ENCODE results near the gene ARHGAP6. TPM values are rescaled to one million over a fixed set of nuclear protein-coding genes. Genes with fewer than 3 reads are reported as not detected.

The ARHGAP6 gene
- total RNA-seq, 1 experiment from 2014 or later = 2.0 TPM

- DNase-seq = no peak
- Histone ChIP-seq H3K27me3 (ENCODE audit: control insufficient read depth, insufficient read depth, low read length) (no peaks in the 10 kb centered on the region), H3K4me3 (ENCODE audit: insufficient read depth, low read depth, low read length) (no peak overlapping the region), H3K36me3 (replicated peaks; ENCODE audit: control insufficient read depth, insufficient read depth, low read length) (no peaks in the 10 kb centered on the region)
These were observed 469.2 kb downstream of the ARHGAP6 start for GRCh38 chrX:11196476-11196875.

DNA sequence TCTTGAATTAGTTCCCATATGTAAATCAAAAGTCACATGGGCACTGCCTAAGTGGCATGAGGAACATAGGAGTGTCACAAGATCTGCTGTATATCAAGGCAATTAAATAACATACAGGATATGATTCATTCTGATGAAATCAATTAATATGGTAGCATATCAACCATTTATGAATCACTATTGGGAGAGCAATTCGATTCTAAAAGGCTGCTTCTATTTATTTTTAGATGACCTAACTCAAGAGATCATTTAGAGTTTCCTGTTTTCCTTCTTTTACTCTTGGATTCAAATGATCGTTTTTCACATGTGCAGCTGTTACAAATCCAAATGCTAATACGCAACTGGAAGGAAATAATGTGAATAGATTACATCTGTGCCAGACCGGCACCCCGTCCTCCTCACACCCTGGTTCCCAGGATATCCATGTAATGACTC lies 472.7 kb downstream of the ARHGAP6 start:
- Histone ChIP-seq H3K4me3 (ENCODE audit: insufficient read depth, low read depth, low read length) (no peak overlapping the region), H3K36me3 (replicated peaks; ENCODE audit: control insufficient read depth, insufficient read depth, low read length) (no peaks in the 10 kb centered on the region), H3K27me3 (ENCODE audit: control insufficient read depth, insufficient read depth, low read length) (no peaks in the 10 kb centered on the region)
- no peak for DNase-seq

GRCh38 chrX:11190745-11191510 lies 474.8 kb downstream of the ARHGAP6 start:
- Histone ChIP-seq H3K27me3 (ENCODE audit: control insufficient read depth, insufficient read depth, low read length) (no peaks in the 10 kb centered on the region), H3K36me3 (replicated peaks; ENCODE audit: control insufficient read depth, insufficient read depth, low read length) (no peaks in the 10 kb centered on the region), H3K4me3 (ENCODE audit: insufficient read depth, low read depth, low read length) (no peak overlapping the region)
- DNase-seq = no peak

DNA sequence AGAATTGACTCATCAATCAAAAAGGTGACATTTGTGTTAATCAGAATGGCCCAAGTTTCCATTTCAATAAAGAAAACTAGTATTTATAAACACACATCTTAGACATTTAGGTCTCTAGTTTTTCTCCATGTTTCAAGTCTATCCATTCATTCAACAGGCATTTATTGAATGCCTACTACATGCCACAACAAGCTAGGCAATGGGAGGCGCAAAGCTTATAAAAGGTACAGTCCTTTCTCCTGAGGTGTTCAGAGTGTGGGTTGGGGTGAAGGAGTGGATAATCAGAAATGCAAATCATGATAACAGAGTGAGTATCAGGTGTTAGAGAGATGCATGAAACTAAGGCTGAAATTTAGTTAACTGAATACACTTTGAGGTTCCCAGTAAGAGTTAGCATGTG lies 476.6 kb downstream of the ARHGAP6 start:
- no peak for DNase-seq
- no peak overlapping the region for H3K4me3 ChIP-seq (ENCODE audit: insufficient read depth, low read depth, low read length)
- no peaks in the 10 kb centered on the region for H3K27me3 ChIP-seq (ENCODE audit: control insufficient read depth, insufficient read depth, low read length)
- H3K36me3 ChIP-seq (replicated peaks; ENCODE audit: control insufficient read depth, insufficient read depth, low read length) = no peaks in the 10 kb centered on the region

DNA sequence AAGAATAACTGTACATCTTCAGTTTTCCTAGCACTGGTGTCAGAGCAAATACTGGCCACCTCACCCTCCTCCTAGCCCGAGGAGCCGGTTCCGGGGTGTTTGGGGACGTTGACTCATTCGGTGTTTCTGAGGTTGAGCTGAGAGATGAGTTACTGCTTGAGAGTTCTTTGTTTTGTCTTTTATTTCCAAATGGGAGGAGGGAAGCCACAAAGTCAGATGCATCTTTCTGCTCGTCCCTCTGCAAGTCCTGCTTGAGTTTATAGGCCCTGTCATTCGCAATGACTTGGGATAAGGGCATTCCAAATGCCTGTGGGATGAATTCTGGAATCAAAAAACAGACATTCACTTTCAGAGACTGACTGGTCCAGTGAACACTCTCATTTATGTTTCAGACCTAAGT lies 477.1 kb downstream of the ARHGAP6 start:
- no peak for DNase-seq
- Histone ChIP-seq H3K36me3 (replicated peaks; ENCODE audit: control insufficient read depth, insufficient read depth, low read length) (no peaks in the 10 kb centered on the region), H3K27me3 (ENCODE audit: control insufficient read depth, insufficient read depth, low read length) (no peaks in the 10 kb centered on the region), H3K4me3 (ENCODE audit: insufficient read depth, low read depth, low read length) (no peak overlapping the region)

GRCh38 chrX:11187001-11187400 lies 478.7 kb downstream of the ARHGAP6 start:
- no peak for DNase-seq
- H3K36me3 ChIP-seq (replicated peaks; ENCODE audit: control insufficient read depth, insufficient read depth, low read length) = no peaks in the 10 kb centered on the region
- no peak overlapping the region for H3K4me3 ChIP-seq (ENCODE audit: insufficient read depth, low read depth, low read length)
- H3K27me3 ChIP-seq (ENCODE audit: control insufficient read depth, insufficient read depth, low read length) = no peaks in the 10 kb centered on the region

GRCh38 chrX:11185861-11186260 lies 479.9 kb downstream of the ARHGAP6 start:
- H3K36me3 ChIP-seq (replicated peaks; ENCODE audit: control insufficient read depth, insufficient read depth, low read length) = no peaks in the 10 kb centered on the region
- H3K4me3 ChIP-seq (ENCODE audit: insufficient read depth, low read depth, low read length) = no peak overlapping the region
- no peak for DNase-seq
- H3K27me3 ChIP-seq (ENCODE audit: control insufficient read depth, insufficient read depth, low read length) = no peaks in the 10 kb centered on the region

DNA sequence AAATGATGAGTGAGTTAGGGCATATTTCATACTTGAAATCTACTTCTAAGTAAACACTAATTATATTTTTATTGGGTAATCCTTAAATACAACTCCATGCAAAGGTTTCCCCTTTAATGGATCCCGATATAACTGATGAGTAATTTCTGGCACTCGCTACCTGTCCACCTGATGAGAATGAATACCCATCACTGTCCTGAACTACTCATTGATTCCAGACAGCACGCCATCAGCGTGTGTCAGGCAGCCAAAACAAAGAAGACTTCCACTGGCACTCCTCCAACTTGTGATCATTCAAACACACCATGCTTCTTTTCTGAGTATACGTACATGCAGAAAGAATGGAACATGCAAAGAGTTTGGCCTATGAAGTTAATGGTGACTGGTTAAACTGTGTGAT lies 485.1 kb downstream of the ARHGAP6 start:
- Histone ChIP-seq H3K4me3 (ENCODE audit: insufficient read depth, low read depth, low read length) (no peak overlapping the region), H3K27me3 (ENCODE audit: control insufficient read depth, insufficient read depth, low read length) (no peaks in the 10 kb centered on the region), H3K36me3 (replicated peaks; ENCODE audit: control insufficient read depth, insufficient read depth, low read length) (no peaks in the 10 kb centered on the region)
- no peak for DNase-seq

DNA sequence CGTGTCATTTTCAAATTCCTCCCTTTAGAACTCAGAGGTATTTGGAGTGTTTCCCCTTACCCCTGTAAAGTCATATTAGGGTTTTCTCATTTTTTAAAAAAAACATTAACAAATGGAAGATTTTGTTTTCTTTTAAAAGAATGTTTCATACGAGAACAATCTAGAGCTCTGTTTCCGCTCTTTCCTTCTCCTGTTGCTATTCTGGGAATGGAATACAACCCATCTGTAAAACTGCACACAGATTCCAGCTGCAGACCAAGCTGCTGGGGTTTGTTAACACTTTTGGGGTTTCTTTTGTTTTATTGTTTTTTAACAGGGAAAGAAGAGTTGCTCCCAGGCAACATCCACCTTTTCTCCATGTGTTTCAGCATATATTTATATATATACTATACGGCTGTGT lies 493.3 kb downstream of the ARHGAP6 start:
- no peak for DNase-seq
- Histone ChIP-seq H3K4me3 (ENCODE audit: insufficient read depth, low read depth, low read length) (no peak overlapping the region), H3K36me3 (replicated peaks; ENCODE audit: control insufficient read depth, insufficient read depth, low read length) (no peaks in the 10 kb centered on the region), H3K27me3 (ENCODE audit: control insufficient read depth, insufficient read depth, low read length) (no peaks in the 10 kb centered on the region)

- Histone ChIP-seq H3K27me3 (ENCODE audit: control insufficient read depth, insufficient read depth, low read length) (no peaks in the 10 kb centered on the region), H3K36me3 (replicated peaks; ENCODE audit: control insufficient read depth, insufficient read depth, low read length) (no peaks in the 10 kb centered on the region), H3K4me3 (ENCODE audit: insufficient read depth, low read depth, low read length) (no peak overlapping the region)
- no peak for DNase-seq
These were observed 493.8 kb downstream of the ARHGAP6 start for GRCh38 chrX:11171956-11172355.

DNA sequence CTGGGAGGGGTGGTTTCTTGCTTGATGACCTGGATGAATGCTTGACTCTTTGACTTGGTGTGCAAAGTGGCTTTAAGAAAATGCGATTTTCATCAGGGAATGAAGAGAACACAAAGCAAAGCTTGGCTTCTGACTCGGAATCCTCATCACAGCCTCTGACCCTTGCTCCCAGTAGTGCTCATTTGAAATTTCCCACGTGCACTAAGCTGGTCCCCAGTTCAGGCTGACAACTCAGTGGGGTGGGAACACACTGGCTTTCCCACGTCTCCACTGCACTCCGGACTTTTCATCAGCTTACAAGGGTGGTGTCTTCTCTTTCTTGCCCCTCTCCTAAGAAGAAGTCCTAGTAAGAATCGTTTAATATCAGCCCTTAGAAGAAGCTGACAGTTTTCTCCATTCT lies 501.3 kb downstream of the ARHGAP6 start:
- no peak for DNase-seq
- Histone ChIP-seq H3K36me3 (replicated peaks; ENCODE audit: control insufficient read depth, insufficient read depth, low read length) (no peaks in the 10 kb centered on the region), H3K4me3 (ENCODE audit: insufficient read depth, low read depth, low read length) (no peak overlapping the region), H3K27me3 (ENCODE audit: control insufficient read depth, insufficient read depth, low read length) (no peaks in the 10 kb centered on the region)

GRCh38 chrX:11159149-11159548 lies 506.6 kb downstream of the ARHGAP6 start:
- no peaks in the 10 kb centered on the region for H3K27me3 ChIP-seq (ENCODE audit: control insufficient read depth, insufficient read depth, low read length)
- no peak overlapping the region for H3K4me3 ChIP-seq (ENCODE audit: insufficient read depth, low read depth, low read length)
- no peak for DNase-seq

GRCh38 chrX:11151799-11152559 lies 513.7 kb downstream of the ARHGAP6 start:
- Histone ChIP-seq H3K36me3 (replicated peaks; ENCODE audit: control insufficient read depth, insufficient read depth, low read length) (no peaks in the 10 kb centered on the region), H3K4me3 (ENCODE audit: insufficient read depth, low read depth, low read length) (no peak overlapping the region), H3K27me3 (ENCODE audit: control insufficient read depth, insufficient read depth, low read length) (no peaks in the 10 kb centered on the region)
- DNase-seq = no peak

More at GRCh38 chrX:11159149-11159548, 506.6 kb downstream of the ARHGAP6 start:
- H3K36me3 ChIP-seq (replicated peaks; ENCODE audit: control insufficient read depth, insufficient read depth, low read length) = no peaks in the 10 kb centered on the region

- Histone ChIP-seq H3K36me3 (replicated peaks; ENCODE audit: control insufficient read depth, insufficient read depth, low read length) (no peaks in the 10 kb centered on the region), H3K27me3 (ENCODE audit: control insufficient read depth, insufficient read depth, low read length) (no peaks in the 10 kb centered on the region), H3K4me3 (ENCODE audit: insufficient read depth, low read depth, low read length) (no peak overlapping the region)
- DNase-seq = no peak
These were observed 517.3 kb downstream of the ARHGAP6 start for GRCh38 chrX:11148401-11148800.

GRCh38 chrX:11146411-11146810 lies 519.3 kb downstream of the ARHGAP6 start:
- Histone ChIP-seq H3K4me3 (ENCODE audit: insufficient read depth, low read depth, low read length) (no peak overlapping the region), H3K36me3 (replicated peaks; ENCODE audit: control insufficient read depth, insufficient read depth, low read length) (no peaks in the 10 kb centered on the region), H3K27me3 (ENCODE audit: control insufficient read depth, insufficient read depth, low read length) (no peaks in the 10 kb centered on the region)
- no peak for DNase-seq
